Panc1 (cell line): Measurements from ENCODE around the gene CHD6. TPM values are rescaled to one million over a fixed set of nuclear protein-coding genes. Genes with fewer than 3 reads are reported as not detected.

Experiments
- ATAC-seq: fragments of 200-7000 bp; cut with Tn5 transposase; 2 replicates; pipeline ENCODE4 v1.9.1; 2020; ENCODE audit warnings: mild to moderate bottlenecking, moderate library complexity
- BruUV-seq: library from RNA; stranded (reverse); fragments of 400-500 nt; replicated peaks from 2 replicates; lab custom pipeline; 2021; lab: Mats Ljungman, UMichigan
- CTCF ChIA-PET: fragments of 300-600 bp; sonication (Branson Sonifier 250); formaldehyde crosslinking; loops from one replicate; lab custom pipeline; 2022; ENCODE audit warnings: antibody characterized with exemption; lab: Charles Lee
- POLR2A ChIA-PET: fragments of 300-600 bp; sonication (Branson Sonifier 250); formaldehyde crosslinking; loops from one replicate; lab custom pipeline; 2022; ENCODE audit warnings: antibody characterized with exemption; lab: Charles Lee
- DNase-seq: peaks from one replicate; pipeline ENCODE4 v3.0.0-alpha.2; 2010; ENCODE audit warnings: low read depth, low spot score
- H3K27ac ChIP-seq: 2 replicates; pipeline ENCODE4 v1.5.1; 2011; ENCODE audit warnings: mild to moderate bottlenecking, low read length, inconsistent platforms
- H3K27me3 ChIP-seq: fragments of 200-500 bp; sonication (Bioruptor generic); 2 replicates; pipeline ENCODE4 v1.6.0; 2014; ENCODE audit warnings: low read length, inconsistent platforms; ENCODE audit not compliant: control insufficient read depth, insufficient read depth
- H3K36me3 ChIP-seq: fragments of 200-500 bp; sonication (Bioruptor generic); 2 replicates; pipeline ENCODE4 v1.5.1; 2014; ENCODE audit warnings: inconsistent platforms, mild to moderate bottlenecking, low read length, moderate library complexity; ENCODE audit not compliant: control insufficient read depth, insufficient read depth
- H3K4me1 ChIP-seq: 2 replicates; pipeline ENCODE4 v1.5.1; 2011; ENCODE audit warnings: inconsistent platforms, mild to moderate bottlenecking, low read length, moderate library complexity; ENCODE audit not compliant: control insufficient read depth, insufficient read depth
- H3K4me3 ChIP-seq, 2 experiments: 2 replicates each; pipeline ENCODE4 v1.5.1; 2011 to 2012; ENCODE audit warnings: low read depth in 2 of 2, low read length in 2 of 2, mild to moderate bottlenecking in 2 of 2, inconsistent platforms in 1 of 2, moderate library complexity in 1 of 2
- H3K9me3 ChIP-seq: fragments of 200-500 bp; sonication (Bioruptor generic); 2 replicates; pipeline ENCODE4 v1.5.1; 2014; ENCODE audit warnings: low read depth, mild to moderate bottlenecking, inconsistent platforms, low read length, moderate library complexity; ENCODE audit not compliant: control insufficient read depth, insufficient read depth
- CTCF ChIP-seq: fragments of 450-650 bp; IDR thresholded peaks from 2 replicates; pipeline ENCODE4 v1.5.1; 2017; ENCODE audit warnings: mild to moderate bottlenecking
- POLR2AphosphoS5 ChIP-seq: IDR thresholded peaks from 2 replicates; pipeline ENCODE4 v1.6.1; 2012; ENCODE audit warnings: mild to moderate bottlenecking, low read depth, low read length, moderate library complexity
- REST ChIP-seq, 2 experiments: IDR thresholded peaks; 2 replicates each; pipeline ENCODE4 v1.6.1; 2011 to 2012; ENCODE audit warnings: low read depth in 2 of 2, control low read depth in 1 of 2, low read length in 1 of 2, mild to moderate bottlenecking in 1 of 2, moderate library complexity in 1 of 2; ENCODE audit not compliant: insufficient read depth in 1 of 2
- SIN3A ChIP-seq: IDR thresholded peaks from 2 replicates; pipeline ENCODE4 v1.6.1; 2012; ENCODE audit warnings: low read depth, mild to moderate bottlenecking, low read length, moderate library complexity, borderline replicate concordance; ENCODE audit not compliant: insufficient read depth
- TCF7L2 ChIP-seq: IDR thresholded peaks from 2 replicates; pipeline ENCODE4 v1.6.1; 2011; ENCODE audit warnings: mild to moderate bottlenecking, low read depth, low read length, inconsistent platforms
- in situ Hi-C: cut with HindIII; loops from 2 replicates; pipeline ENCODE4 v1.10.0; 2016; ENCODE audit warnings: low sequenced_read_pairs, low pct_unique_long_range_greater_than_20kb
- intact Hi-C: fragments of 100-400 bp; cut with micrococcal nuclease; formaldehyde crosslinking; loops from one replicate; pipeline ENCODE4 v1.10.0; 2022; ENCODE audit not compliant: unreplicated experiment
- total RNA-seq: library from RNA; stranded (reverse); gene quantifications from one replicate; pipeline ENCODE4 v1.2.1, GENCODE V29; 2021; ENCODE audit not compliant: unreplicated experiment

The CHD6 gene
- total RNA-seq, 1 experiment from 2014 or later: 21.3 TPM

GRCh38 chr20:41657655-41658054 is 39.5 kb upstream of the CHD6 start:
- in situ Hi-C loops: no loop called here
- intact Hi-C loops: no loop called here
- H3K9me3 ChIP-seq: no peaks in the 10 kb centered on the region
- no peak overlapping the region for H3K27ac ChIP-seq
- ATAC-seq (no peak), DNase-seq (no peak)
- H3K4me3 ChIP-seq: no peak overlapping the region
- ChIA-PET POLR2A (no interaction called here), CTCF (no interaction called here)
- H3K4me1 ChIP-seq: no peaks in the 10 kb centered on the region
- TF ChIP-seq POLR2AphosphoS5 (no peak), REST (IDR thresholded peaks at IDR 0.05; ENCODE audit: insufficient read depth in 1 of 2, low read depth in 2 of 2, low read length in 1 of 2) (no peak), TCF7L2 (no peak), SIN3A (no peak), CTCF (no peak)
- no peaks in the 10 kb centered on the region for H3K36me3 ChIP-seq
- peaks cover 3% of the 10 kb centered on the region; the same call in 1 of the 2 replicates for H3K27me3 ChIP-seq
- BruUV-seq: no TSS peak

- DNase-seq (no peak), ATAC-seq (no peak)
- 0 out of 2 replicates have a peak, but pooled peaks cover 4% of the 10 kb centered on the region for H3K27me3 ChIP-seq
- no TSS peak for BruUV-seq
- H3K27ac ChIP-seq: no peak overlapping the region
- CTCF ChIA-PET: no interaction called here
- no peaks in the 10 kb centered on the region for H3K36me3 ChIP-seq
- intact Hi-C loops: no loop called here
- TF ChIP-seq TCF7L2 (no peak), CTCF (no peak), REST (IDR thresholded peaks at IDR 0.05; ENCODE audit: insufficient read depth in 1 of 2, low read depth in 2 of 2, low read length in 1 of 2) (no peak), SIN3A (no peak), POLR2AphosphoS5 (no peak)
- in situ Hi-C loops: no loop called here
- POLR2A ChIA-PET: no interaction called here
- no peaks in the 10 kb centered on the region for H3K4me1 ChIP-seq
- H3K9me3 ChIP-seq: no peaks in the 10 kb centered on the region
- no peak overlapping the region for H3K4me3 ChIP-seq
These were observed 37.9 kb upstream of the CHD6 start for GRCh38 chr20:41655962-41656618.
